Measurements from ENCODE around the gene GAS2L2. TPM values are rescaled to one million over a fixed set of nuclear protein-coding genes. Genes with fewer than 3 reads are reported as not detected.

Gene GAS2L2
- 0.48 TPM for polyA plus RNA-seq (2013)

GRCh38 chr17:35752945-35753764 lies at the start of gene GAS2L2:
GAS2L2 (minus strand) TSS chr17:35753239; CDS start chr17:35752850, 389 bp downstream.
- peaks cover 0 to 2% (median 0%) of the 10 kb centered on the region in 5 experiments for H3K9me3 ChIP-seq (ENCODE audit: control extremely low read depth in 1 of 5, control insufficient read depth in 4 of 5, insufficient read depth in 2 of 5, low read depth in 1 of 5, low read length in 4 of 5)
- H3K4me3 ChIP-seq (ENCODE audit: control insufficient read depth in 1 of 7, extremely low read depth in 1 of 7, insufficient read depth in 4 of 7, low read depth in 2 of 7, low read length in 6 of 7) = peak within 1 kb of the TSS in 2 of 7 experiments; percentile 32 to 51
- peak in 2 of 3 donors; percentile 23 to 39 for DNase-seq
- ChIA-PET CTCF (interaction anchor here (1.0 to 7.7 kb wide), 2 partner anchors 9 to 140 kb away, joined by 3 to 72 read pairs; partner anchors contain the start of gene C17orf50), POLR2A (no interaction called here)
- WGBS (ENCODE audit: insufficient coverage) = 43% methylated on average over 4 of the region's 9 CpGs
- H3K27ac ChIP-seq (ENCODE audit: insufficient read depth in 1 of 2, low read depth in 1 of 2, low read length in 2 of 2, poor library complexity in 1 of 2, severe bottlenecking in 2 of 2) = no peak within 1 kb of the TSS
- H3K27me3 ChIP-seq (replicated peaks in 2 of 5; ENCODE audit: control insufficient read depth in 4 of 5, insufficient read depth in 5 of 5, low read length in 4 of 5) = no peaks in the 10 kb centered on the region
- H3K4me1 ChIP-seq (ENCODE audit: control extremely low read depth in 1 of 4, control insufficient read depth in 4 of 4, insufficient read depth in 4 of 4, low read length in 3 of 4) = peaks cover 0 to 38% (median 25%) of the 10 kb centered on the region in 4 experiments
- H3K36me3 ChIP-seq (ENCODE audit: control insufficient read depth in 4 of 4, insufficient read depth in 4 of 4, low read length in 3 of 4) = peaks cover 0 to 4% (median 0%) of the 10 kb centered on the region in 4 experiments

GRCh38 chr17:35801583-35802224 lies 48.7 kb upstream of the GAS2L2 start:
- Histone ChIP-seq H3K27ac (ENCODE audit: insufficient read depth in 1 of 2, low read depth in 1 of 2, low read length in 2 of 2, poor library complexity in 1 of 2, severe bottlenecking in 2 of 2) (peak overlapping the region; percentile 46 to 82), H3K4me3 (ENCODE audit: control insufficient read depth in 1 of 7, extremely low read depth in 1 of 7, insufficient read depth in 4 of 7, low read depth in 2 of 7, low read length in 6 of 7) (peak overlapping the region in 3 of 7 experiments; percentile 2 to 64 (median 16)), H3K4me1 (ENCODE audit: control extremely low read depth in 1 of 4, control insufficient read depth in 4 of 4, insufficient read depth in 4 of 4, low read length in 3 of 4) (peaks cover 0 to 45% (median 37%) of the 10 kb centered on the region in 4 experiments), H3K9me3 (ENCODE audit: control extremely low read depth in 1 of 5, control insufficient read depth in 4 of 5, insufficient read depth in 2 of 5, low read depth in 1 of 5, low read length in 4 of 5) (no peaks in the 10 kb centered on the region), H3K36me3 (ENCODE audit: control insufficient read depth in 4 of 4, insufficient read depth in 4 of 4, low read length in 3 of 4) (peaks cover 0 to 2% (median 0%) of the 10 kb centered on the region in 4 experiments), H3K27me3 (replicated peaks in 2 of 5; ENCODE audit: control insufficient read depth in 4 of 5, insufficient read depth in 5 of 5, low read length in 4 of 5) (no peaks in the 10 kb centered on the region)
- ChIA-PET CTCF (interaction anchor here (0.9 to 1.4 kb wide), 7 partner anchors 9 to 38 kb away, joined by 4 to 8 read pairs (median 5); no protein-coding TSS in a partner anchor), POLR2A (interaction anchor here (0.7 kb wide), 1 partner anchor 9 kb away, joined by 4 read pairs; no protein-coding TSS in a partner anchor)
- peak; percentile 95 to 100 (median 100) for DNase-seq
- WGBS (ENCODE audit: insufficient coverage) = 28% methylated on average over 5 of the region's 9 CpGs

- no peak for DNase-seq
- no peaks in the 10 kb centered on the region for H3K9me3 ChIP-seq (ENCODE audit: control extremely low read depth in 1 of 5, control insufficient read depth in 4 of 5, insufficient read depth in 2 of 5, low read depth in 1 of 5, low read length in 4 of 5)
- CTCF ChIA-PET = interaction anchor here (1.0 to 10.3 kb wide), 6 partner anchors 9 to 187 kb away, joined by 3 to 139 read pairs (median 6); no protein-coding TSS in a partner anchor
- peaks cover 0 to 2% (median 0%) of the 10 kb centered on the region in 4 experiments for H3K36me3 ChIP-seq (ENCODE audit: control insufficient read depth in 4 of 4, insufficient read depth in 4 of 4, low read length in 3 of 4)
- H3K4me1 ChIP-seq (ENCODE audit: control extremely low read depth in 1 of 4, control insufficient read depth in 4 of 4, insufficient read depth in 4 of 4, low read length in 3 of 4) = peaks cover 0 to 54% (median 44%) of the 10 kb centered on the region in 4 experiments
- POLR2A ChIA-PET = interaction anchor here (1.3 kb wide), 1 partner anchor 36 kb away, joined by 5 read pairs; no protein-coding TSS in a partner anchor
- H3K27me3 ChIP-seq (replicated peaks in 2 of 5; ENCODE audit: control insufficient read depth in 4 of 5, insufficient read depth in 5 of 5, low read length in 4 of 5) = no peaks in the 10 kb centered on the region
- no peak overlapping the region for H3K27ac ChIP-seq (ENCODE audit: insufficient read depth in 1 of 2, low read depth in 1 of 2, low read length in 2 of 2, poor library complexity in 1 of 2, severe bottlenecking in 2 of 2)
- H3K4me3 ChIP-seq (ENCODE audit: control insufficient read depth in 1 of 7, extremely low read depth in 1 of 7, insufficient read depth in 4 of 7, low read depth in 2 of 7, low read length in 6 of 7) = no peak overlapping the region
Observed at GRCh38 chr17:35799942-35800341, 46.9 kb upstream of the GAS2L2 start.

GRCh38 chr17:35797918-35798317 lies 44.9 kb upstream of the GAS2L2 start:
- 97% methylated on average over 5 of the region's 5 CpGs for WGBS (ENCODE audit: insufficient coverage)
- no peak for DNase-seq
- CTCF ChIA-PET = interaction anchor here (1.3 to 10.3 kb wide), 4 partner anchors 10 to 30 kb away, joined by 4 to 139 read pairs (median 11); no protein-coding TSS in a partner anchor

GRCh38 chr17:35797370-35797769 lies 44.3 kb upstream of the GAS2L2 start:
- Histone ChIP-seq H3K9me3 (ENCODE audit: control extremely low read depth in 1 of 5, control insufficient read depth in 4 of 5, insufficient read depth in 2 of 5, low read depth in 1 of 5, low read length in 4 of 5) (no peaks in the 10 kb centered on the region), H3K4me3 (ENCODE audit: control insufficient read depth in 1 of 7, extremely low read depth in 1 of 7, insufficient read depth in 4 of 7, low read depth in 2 of 7, low read length in 6 of 7) (no peak overlapping the region), H3K36me3 (ENCODE audit: control insufficient read depth in 4 of 4, insufficient read depth in 4 of 4, low read length in 3 of 4) (peaks cover 0 to 2% (median 0%) of the 10 kb centered on the region in 4 experiments), H3K27ac (ENCODE audit: insufficient read depth in 1 of 2, low read depth in 1 of 2, low read length in 2 of 2, poor library complexity in 1 of 2, severe bottlenecking in 2 of 2) (no peak overlapping the region), H3K4me1 (ENCODE audit: control extremely low read depth in 1 of 4, control insufficient read depth in 4 of 4, insufficient read depth in 4 of 4, low read length in 3 of 4) (peaks cover 0 to 53% (median 46%) of the 10 kb centered on the region in 4 experiments), H3K27me3 (replicated peaks in 2 of 5; ENCODE audit: control insufficient read depth in 4 of 5, insufficient read depth in 5 of 5, low read length in 4 of 5) (no peaks in the 10 kb centered on the region)
- DNase-seq = no peak
- 69% methylated on average over 3 of the region's 4 CpGs for WGBS (ENCODE audit: insufficient coverage)
- ChIA-PET CTCF (interaction anchor here (1.3 to 10.3 kb wide), 5 partner anchors 10 to 29 kb away, joined by 4 to 139 read pairs (median 6); no protein-coding TSS in a partner anchor), POLR2A (no interaction called here)

More at GRCh38 chr17:35797918-35798317, 44.9 kb upstream of the GAS2L2 start:
- Histone ChIP-seq H3K4me3 (ENCODE audit: control insufficient read depth in 1 of 7, extremely low read depth in 1 of 7, insufficient read depth in 4 of 7, low read depth in 2 of 7, low read length in 6 of 7) (no peak overlapping the region), H3K4me1 (ENCODE audit: control extremely low read depth in 1 of 4, control insufficient read depth in 4 of 4, insufficient read depth in 4 of 4, low read length in 3 of 4) (peaks cover 0 to 58% (median 48%) of the 10 kb centered on the region in 4 experiments), H3K27me3 (replicated peaks in 2 of 5; ENCODE audit: control insufficient read depth in 4 of 5, insufficient read depth in 5 of 5, low read length in 4 of 5) (no peaks in the 10 kb centered on the region), H3K9me3 (ENCODE audit: control extremely low read depth in 1 of 5, control insufficient read depth in 4 of 5, insufficient read depth in 2 of 5, low read depth in 1 of 5, low read length in 4 of 5) (no peaks in the 10 kb centered on the region), H3K27ac (ENCODE audit: insufficient read depth in 1 of 2, low read depth in 1 of 2, low read length in 2 of 2, poor library complexity in 1 of 2, severe bottlenecking in 2 of 2) (no peak overlapping the region), H3K36me3 (ENCODE audit: control insufficient read depth in 4 of 4, insufficient read depth in 4 of 4, low read length in 3 of 4) (peaks cover 0 to 2% (median 0%) of the 10 kb centered on the region in 4 experiments)
- POLR2A ChIA-PET = no interaction called here

DNA sequence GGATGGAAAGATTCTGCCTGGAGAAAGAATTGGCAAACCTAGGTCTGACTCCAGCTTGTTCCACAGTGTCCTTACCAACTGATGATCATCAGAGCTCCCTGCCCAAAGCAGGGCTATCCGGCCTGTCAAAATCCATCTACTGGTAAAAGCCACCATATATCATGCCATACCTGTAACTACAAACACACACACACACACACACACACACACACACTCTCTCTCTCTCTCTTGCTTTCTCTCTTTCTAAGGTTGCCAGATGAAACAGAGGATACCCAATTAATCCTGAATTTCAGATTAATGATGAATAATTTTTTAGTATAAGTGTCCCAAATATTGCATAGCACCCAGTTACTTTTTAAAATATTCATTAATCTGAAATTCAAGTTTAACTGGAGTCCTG lies 43.9 kb upstream of the GAS2L2 start:
- ChIA-PET CTCF (interaction anchor here (0.6 to 10.3 kb wide), 7 partner anchors 8 to 29 kb away, joined by 3 to 139 read pairs (median 6); partner anchors contain the start of gene TAF15), POLR2A (no interaction called here)
- no peak for DNase-seq
- H3K27ac ChIP-seq (ENCODE audit: insufficient read depth in 1 of 2, low read depth in 1 of 2, low read length in 2 of 2, poor library complexity in 1 of 2, severe bottlenecking in 2 of 2) = no peak overlapping the region
- H3K9me3 ChIP-seq (ENCODE audit: control extremely low read depth in 1 of 5, control insufficient read depth in 4 of 5, insufficient read depth in 2 of 5, low read depth in 1 of 5, low read length in 4 of 5) = no peaks in the 10 kb centered on the region
- no peak overlapping the region for H3K4me3 ChIP-seq (ENCODE audit: control insufficient read depth in 1 of 7, extremely low read depth in 1 of 7, insufficient read depth in 4 of 7, low read depth in 2 of 7, low read length in 6 of 7)
- 100% methylated on average over 1 of the region's 1 CpG for WGBS (ENCODE audit: insufficient coverage)
- H3K4me1 ChIP-seq (ENCODE audit: control extremely low read depth in 1 of 4, control insufficient read depth in 4 of 4, insufficient read depth in 4 of 4, low read length in 3 of 4) = peaks cover 0 to 52% (median 45%) of the 10 kb centered on the region in 4 experiments
- no peaks in the 10 kb centered on the region for H3K27me3 ChIP-seq (replicated peaks in 2 of 5; ENCODE audit: control insufficient read depth in 4 of 5, insufficient read depth in 5 of 5, low read length in 4 of 5)
- peaks cover 0 to 2% (median 0%) of the 10 kb centered on the region in 4 experiments for H3K36me3 ChIP-seq (ENCODE audit: control insufficient read depth in 4 of 4, insufficient read depth in 4 of 4, low read length in 3 of 4)

Data from common myeloid progenitor, CD34-positive (primary cell).